Left lobe of liver (tissue), 2 donors: Measurements from ENCODE around the gene SMIM21. TPM values are rescaled to one million over a fixed set of nuclear protein-coding genes. Genes with fewer than 3 reads are reported as not detected.

ENCODE experiments used
- ATAC-seq: fragments of 200-7000 bp; cut with Tn5 transposase; one replicate; pipeline ENCODE4 v1.9.1; 2020; ENCODE audit warnings: mild to moderate bottlenecking, moderate library complexity
- DNase-seq: peaks from one replicate; pipeline ENCODE4 v3.0.0-alpha.2; 2020; ENCODE audit warnings: low spot score
- total RNA-seq: library from RNA; stranded (reverse); gene quantifications from one replicate; pipeline ENCODE4 v1.2.1, GENCODE V29; 2021
- donor health status: DM: no; HTN: no; CAD: no; lungs with moderate emphysema.
- donor health status: DM: no; HTN: yes; CAD: no.

SMIM21 gene
- total RNA-seq, result not detected

GRCh38 chr18:75427603-75428002 lies at the start of gene SMIM21:
Gene SMIM21, minus strand, starts transcription at chr18:75427703. Its CDS starts 140 bp downstream, at chr18:75427563.
- no peak for ATAC-seq
- no peak for DNase-seq

- DNase-seq (no peak), ATAC-seq (no peak)
Observed at GRCh38 chr18:75475228-75475627, 47.7 kb upstream of the SMIM21 start.

- ATAC-seq (no peak), DNase-seq (no peak)
Observed at GRCh38 chr18:75474332-75474731, 46.8 kb upstream of the SMIM21 start.

- no peak for ATAC-seq
- no peak for DNase-seq
Observed at GRCh38 chr18:75473316-75473715, 45.8 kb upstream of the SMIM21 start.

- no peak for ATAC-seq
- no peak for DNase-seq
Observed at GRCh38 chr18:75472906-75473305, 45.4 kb upstream of the SMIM21 start.

GRCh38 chr18:75472396-75472795 lies 44.9 kb upstream of the SMIM21 start:
- DNase-seq (no peak), ATAC-seq (no peak)

GRCh38 chr18:75471850-75472249 lies 44.3 kb upstream of the SMIM21 start:
- no peak for DNase-seq
- no peak for ATAC-seq

GRCh38 chr18:75467851-75468250 lies 40.3 kb upstream of the SMIM21 start:
- DNase-seq (no peak), ATAC-seq (no peak)

- DNase-seq (no peak), ATAC-seq (no peak)
Observed at GRCh38 chr18:75467281-75467795, 39.8 kb upstream of the SMIM21 start.

GRCh38 chr18:75464356-75464755 lies 36.9 kb upstream of the SMIM21 start:
- DNase-seq (no peak), ATAC-seq (no peak)

- no peak for DNase-seq
- ATAC-seq, result no peak
Observed at GRCh38 chr18:75462178-75462832, 34.8 kb upstream of the SMIM21 start.

- no peak for DNase-seq
- ATAC-seq, result peak; percentile 27
Observed at GRCh38 chr18:75456199-75456631, 28.7 kb upstream of the SMIM21 start.

GRCh38 chr18:75455249-75456198 lies 28.0 kb upstream of the SMIM21 start:
- DNase-seq, result no peak
- ATAC-seq, result peak; percentile 69

GRCh38 chr18:75454022-75454795 lies 26.7 kb upstream of the SMIM21 start:
- DNase-seq (no peak), ATAC-seq (no peak)

- ATAC-seq, result no peak
Observed at GRCh38 chr18:75450906-75451305, 23.4 kb upstream of the SMIM21 start.

GRCh38 chr18:75441896-75442295 lies 14.4 kb upstream of the SMIM21 start:
- ATAC-seq (no peak), DNase-seq (no peak)

More at GRCh38 chr18:75450906-75451305, 23.4 kb upstream of the SMIM21 start:
- DNase-seq, result no peak

GRCh38 chr18:75439348-75439747 lies 11.8 kb upstream of the SMIM21 start:
- DNase-seq (no peak), ATAC-seq (no peak)

GRCh38 chr18:75438891-75439290 lies 11.4 kb upstream of the SMIM21 start:
- no peak for DNase-seq
- no peak for ATAC-seq

GRCh38 chr18:75437979-75438378 lies 10.5 kb upstream of the SMIM21 start:
- DNase-seq (no peak), ATAC-seq (no peak)

- ATAC-seq, result peak; percentile 40
- DNase-seq, result no peak
Observed at GRCh38 chr18:75433098-75433497, 5.6 kb upstream of the SMIM21 start.

- ATAC-seq, result no peak
Observed at GRCh38 chr18:75429975-75430374, 2.5 kb upstream of the SMIM21 start.

More at GRCh38 chr18:75429975-75430374, 2.5 kb upstream of the SMIM21 start:
- no peak for DNase-seq
